Dermis microvascular lymphatic vessel endothelial cell (primary cell): ENCODE measurements around the gene SLC39A2. TPM values are rescaled to one million over a fixed set of nuclear protein-coding genes. Genes with fewer than 3 reads are reported as not detected.

Experiments used
- DNase-seq, 2 donors: peaks; one replicate each; pipeline versions ENCODE4 v3.0.0 to v3.0.0-alpha.2; 2010; ENCODE audit warnings: low read depth in 2 of 2
- total RNA-seq: library from RNA; depleted of rRNA; stranded (reverse); fragments of >200 nt; gene quantifications from 2 replicates; pipeline ENCODE4 v1.2.1, GENCODE V29; 2014

The SLC39A2 gene
- total RNA-seq, 1 donor from 2014 or later = not detected

- DNase-seq = no peak
Measured at GRCh38 chr14:21043974-21044618, 45.0 kb downstream of the SLC39A2 start.

GRCh38 chr14:21047378-21047781 lies 48.3 kb downstream of the SLC39A2 start:
- DNase-seq = no peak

- DNase-seq = no peak
Measured at GRCh38 chr14:21048638-21049037, 49.5 kb downstream of the SLC39A2 start.

GRCh38 chr14:21049271-21049673 lies 50.2 kb downstream of the SLC39A2 start:
- DNase-seq = no peak

GRCh38 chr14:21050597-21050996 lies 51.5 kb downstream of the SLC39A2 start:
- no peak for DNase-seq

Other genes with a start within 250 kb of the SLC39A2 start
- not detected in 2 replicates for gene EDDM3B, start 230.9 kb upstream of the SLC39A2 start, total RNA-seq
- gene RNASE6, start 218.0 kb upstream of the SLC39A2 start, total RNA-seq = not detected in 2 replicates
- 7.1 and 8.0 TPM in 2 replicates for gene RNASE1, start 196.4 kb upstream of the SLC39A2 start, total RNA-seq
- not detected in 2 replicates for gene RNASE3, start 107.9 kb upstream of the SLC39A2 start, total RNA-seq
- not detected in 2 replicates for gene RNASE2, start 43.8 kb upstream of the SLC39A2 start, total RNA-seq
- gene METTL17, start 9.3 kb upstream of the SLC39A2 start, total RNA-seq = 23.4 and 23.5 TPM in 2 replicates
- 2.1 and 7.0 TPM in 2 replicates for gene NDRG2, start 25.8 kb downstream of the SLC39A2 start, total RNA-seq
- gene TPPP2, start 30.9 kb downstream of the SLC39A2 start, total RNA-seq = not detected in 2 replicates
- not detected in 2 replicates for gene RNASE13, start 35.5 kb downstream of the SLC39A2 start, total RNA-seq
- gene RNASE7, start 43.1 kb downstream of the SLC39A2 start, total RNA-seq = not detected in 2 replicates
- gene RNASE8, start 58.5 kb downstream of the SLC39A2 start, total RNA-seq = not detected in 2 replicates
- 6.2 and 8.3 TPM in 2 replicates for gene ARHGEF40, start 71.0 kb downstream of the SLC39A2 start, total RNA-seq
- 2.6 and 4.2 TPM in 2 replicates for gene ZNF219, start 99.4 kb downstream of the SLC39A2 start, total RNA-seq
- 0.13 TPM in 1 of 2 replicates, not detected in the other for gene TMEM253, start 101.8 kb downstream of the SLC39A2 start, total RNA-seq
- gene OR5AU1, start 156.8 kb downstream of the SLC39A2 start, total RNA-seq = not detected in 2 replicates